ENCODE data around the gene PDSS2.

DNA sequence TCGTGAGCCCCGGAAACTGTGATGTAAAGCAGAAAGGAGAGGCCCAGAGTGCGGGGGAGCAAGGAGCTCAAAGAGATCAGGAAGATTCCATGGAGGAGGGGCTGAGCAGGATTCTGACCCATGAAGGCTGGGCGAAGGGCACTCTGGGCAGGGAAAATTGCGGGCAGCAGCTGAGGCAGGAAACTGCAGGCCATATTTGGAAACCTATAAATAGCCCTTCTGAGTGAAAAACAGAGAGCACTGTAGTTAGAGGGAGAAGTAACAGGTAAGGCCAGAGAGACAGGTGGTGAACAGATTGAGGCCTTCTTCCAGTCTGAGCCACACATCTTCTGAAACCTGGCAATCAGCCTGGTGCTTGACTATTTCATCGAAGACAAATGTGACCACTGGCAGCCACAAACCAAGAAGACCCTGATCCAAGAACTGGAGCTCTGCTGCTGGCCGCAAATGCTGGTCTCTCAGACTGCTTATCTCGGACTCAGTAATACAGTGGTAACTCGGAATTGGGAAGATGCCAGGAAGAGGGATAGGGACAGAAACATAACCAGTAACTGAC, 329.9 kb downstream of the PDSS2 start:
- TF ChIP-seq TAF1 (IDR thresholded peaks at IDR 0.05; ENCODE audit: borderline replicate concordance, insufficient read depth, low read length) (no peak), POLR2AphosphoS5 (IDR thresholded peaks at IDR 0.05; ENCODE audit: low read depth, low read length) (no peak)

All from PFSK-1 (cell line).